Forelimb muscle (tissue), 1 donor: Measurements from ENCODE around the gene KIAA1217. TPM values are rescaled to one million over a fixed set of nuclear protein-coding genes. Genes with fewer than 3 reads are reported as not detected.
"Not testable (repeated sequence)": the region's sequence is repeated elsewhere in the genome, so short reads cannot be mapped to it uniquely, and the experiment has no call there.

ENCODE experiments used
- DNase-seq: peaks from one replicate; pipeline ENCODE4 v3.0.0-alpha.2; 2013; ENCODE audit warnings: low read depth
- polyA plus RNA-seq: library from polyadenylated mRNA; unstranded; fragments of 120-200 nt; gene quantifications from one replicate; pipeline ENCODE4 v1.2.1, GENCODE V29; 2013; ENCODE audit not compliant: insufficient read length

KIAA1217 gene
- polyA plus RNA-seq, 1 donor, result 36.0 TPM

DNA sequence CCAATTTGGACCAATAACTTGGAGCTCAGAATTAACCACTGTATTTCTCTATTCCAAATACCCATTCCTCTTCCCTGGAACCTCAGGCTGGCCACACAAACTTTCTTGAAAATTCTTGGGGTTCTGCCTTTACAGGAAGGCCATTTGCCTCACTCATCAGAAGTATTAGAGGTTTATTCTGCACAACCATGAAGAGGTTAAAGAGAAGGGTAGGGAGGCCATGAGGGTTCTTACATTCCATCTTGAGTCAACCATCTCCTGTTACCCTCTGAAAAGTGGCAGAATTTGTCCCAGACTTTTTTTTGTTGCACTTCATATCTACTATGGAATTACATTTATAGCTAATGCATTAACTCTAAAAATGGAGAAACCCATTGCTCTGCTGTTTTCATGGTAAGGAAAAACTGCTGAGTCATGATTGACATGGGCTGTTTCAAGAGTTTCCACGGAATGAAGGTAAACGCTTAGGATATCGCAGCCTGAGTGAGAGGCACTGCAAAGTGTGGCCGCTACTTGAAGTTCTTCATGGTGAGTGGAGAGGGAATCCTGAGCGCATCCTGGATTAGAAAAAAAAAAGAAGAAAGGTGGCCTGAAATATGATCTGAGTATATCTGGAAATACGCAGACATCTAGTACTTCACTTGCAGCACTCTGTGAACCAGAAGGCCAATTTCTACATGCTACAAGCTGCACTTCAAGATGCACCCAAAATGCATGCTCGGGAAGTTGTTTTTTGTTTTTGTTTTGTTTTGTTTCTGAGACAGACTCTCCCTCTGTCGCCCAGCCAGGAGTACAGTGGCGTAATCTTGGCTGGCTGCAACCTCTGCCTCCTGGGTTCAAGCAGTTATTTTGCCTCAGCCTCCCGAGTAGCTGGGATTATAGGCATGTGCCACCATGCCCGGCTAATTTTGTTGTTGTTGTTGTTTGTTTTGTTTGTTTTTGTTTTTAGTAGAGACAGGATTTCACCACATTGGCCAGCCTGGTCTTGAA, 83.7 kb downstream of the KIAA1217 start:
- DNase-seq, result no peak

GRCh38 chr10:24299578-24300260, 90.8 kb downstream of the KIAA1217 start:
- DNase-seq, result no peak

DNA sequence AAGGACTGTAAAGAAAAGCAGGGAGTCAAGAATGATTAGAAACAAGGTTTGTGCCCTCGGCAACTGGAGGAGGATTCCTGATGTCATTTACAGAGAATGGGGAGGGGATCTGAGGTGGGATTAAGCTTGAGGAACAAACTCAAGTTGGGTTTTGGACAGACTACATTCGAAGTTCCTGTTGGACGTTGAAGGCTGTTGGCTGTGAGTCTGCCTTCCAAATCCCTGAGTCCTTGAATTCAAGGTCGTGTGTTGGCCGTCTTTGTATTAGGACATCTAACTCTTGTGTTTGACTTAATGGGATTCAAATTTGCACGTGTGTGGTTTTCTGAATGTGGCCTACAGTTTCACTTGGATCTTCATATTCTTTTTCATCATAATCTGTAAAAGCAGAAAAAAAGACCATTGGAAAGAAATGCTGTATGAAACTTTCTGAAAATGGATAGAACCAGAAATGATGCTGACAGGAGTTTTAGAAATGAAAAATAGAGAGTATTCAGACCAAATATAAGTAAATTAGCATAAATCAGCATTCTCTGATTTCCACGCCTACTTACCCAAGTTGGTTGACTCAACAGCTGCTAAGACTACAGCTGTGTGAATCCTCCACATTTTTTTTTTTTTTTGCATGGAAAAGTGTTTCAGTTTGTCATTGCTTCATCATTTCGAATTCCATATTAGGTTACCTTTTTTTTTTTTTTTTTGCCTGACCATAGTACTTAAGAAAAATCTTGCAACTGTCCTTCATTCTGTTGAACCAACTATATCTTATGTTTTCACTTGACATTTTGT, 94.8 kb downstream of the KIAA1217 start:
- DNase-seq, result no peak

DNA sequence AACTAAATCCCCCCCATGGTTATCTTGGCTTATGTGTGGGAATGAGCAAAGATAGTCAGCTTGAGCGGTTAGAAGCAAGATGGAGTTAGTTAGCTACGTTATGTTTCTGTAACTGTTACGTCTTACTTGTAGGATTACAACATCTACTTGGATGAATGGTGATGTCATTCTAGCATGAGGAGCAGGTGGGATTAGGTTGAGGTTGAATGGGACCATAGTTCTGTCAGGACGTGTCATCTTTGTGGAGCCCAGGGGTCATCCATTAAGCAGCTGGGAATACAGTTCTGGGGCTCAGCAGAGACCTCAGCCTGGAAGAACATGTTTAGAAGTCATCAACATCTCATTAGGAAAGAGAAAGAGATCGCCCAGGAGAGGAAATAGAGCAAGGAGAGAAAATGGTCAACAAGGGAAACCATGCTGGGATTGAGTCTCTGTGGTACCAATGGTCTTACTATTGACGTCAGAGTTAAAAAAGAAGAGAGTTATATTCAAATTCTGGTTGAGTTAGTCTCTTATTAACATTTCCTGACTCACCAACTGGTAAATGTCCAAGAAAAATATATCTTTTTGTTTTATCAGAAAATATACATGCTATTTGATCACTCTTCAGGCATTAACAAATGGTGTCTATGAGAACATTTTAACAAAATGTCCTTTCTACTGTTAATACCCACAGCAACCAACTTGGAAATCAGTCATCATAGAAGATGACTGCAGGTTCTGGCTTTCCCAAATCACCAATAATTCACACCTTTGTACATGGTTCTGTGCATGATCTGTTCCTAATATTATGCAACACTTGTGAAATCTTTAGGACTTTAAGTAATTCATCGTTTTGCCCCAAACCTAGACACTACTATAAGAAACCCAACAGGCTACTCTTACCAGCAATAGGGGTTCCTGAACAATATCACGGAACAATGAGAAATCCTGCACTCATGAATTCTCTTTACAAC, 96.9 kb downstream of the KIAA1217 start:
- no peak for DNase-seq

- no peak for DNase-seq
Measured at GRCh38 chr10:24306507-24306875, 97.6 kb downstream of the KIAA1217 start.

DNA sequence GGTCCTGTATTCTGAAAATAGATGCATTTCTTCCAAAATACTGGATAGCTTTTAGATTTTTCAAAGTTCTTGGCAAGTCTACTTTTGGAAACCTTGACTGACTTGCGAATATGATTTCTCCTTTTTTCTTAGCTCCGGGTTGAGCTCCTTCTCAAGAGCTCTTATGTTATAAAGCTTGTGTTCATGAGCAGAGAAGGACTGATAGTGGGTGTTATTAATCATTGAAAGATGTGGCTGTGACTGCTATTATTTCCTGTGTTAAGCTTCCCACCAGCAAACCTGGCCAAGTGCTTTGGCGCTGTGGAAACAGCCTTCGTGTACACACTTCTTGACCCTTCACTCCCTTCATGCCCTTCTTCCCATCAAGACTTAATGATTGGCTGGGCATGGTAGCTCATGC, 98.2 kb downstream of the KIAA1217 start:
- no peak for DNase-seq

- DNase-seq, result no peak
Measured at GRCh38 chr10:24307696-24308485, 99.0 kb downstream of the KIAA1217 start.

DNA sequence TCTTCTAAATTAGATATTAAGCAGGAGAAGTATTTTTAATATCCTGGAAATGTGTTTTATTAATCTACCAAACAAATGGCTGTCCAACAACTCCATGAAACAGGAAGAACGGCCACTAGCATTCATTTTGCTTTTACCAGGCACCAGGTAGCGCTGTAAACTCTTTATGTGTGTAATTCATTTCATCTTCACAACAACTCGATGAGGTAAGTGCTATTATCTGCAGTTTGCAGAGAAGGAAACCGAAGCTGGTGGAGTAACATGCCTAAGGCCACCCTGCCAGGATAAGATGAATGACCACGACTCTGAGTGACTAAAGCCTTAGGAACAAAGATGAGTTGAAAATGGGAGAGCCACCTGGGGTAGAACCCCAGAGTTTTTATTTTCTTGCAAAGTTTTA, 101.2 kb downstream of the KIAA1217 start:
- DNase-seq, result no peak

- DNase-seq, result no peak
Measured at GRCh38 chr10:24311888-24312287, 103.0 kb downstream of the KIAA1217 start.

GRCh38 chr10:24313283-24313682, 104.3 kb downstream of the KIAA1217 start:
- DNase-seq, result no peak

GRCh38 chr10:24315211-24315610, 106.3 kb downstream of the KIAA1217 start:
- DNase-seq, result no peak

DNA sequence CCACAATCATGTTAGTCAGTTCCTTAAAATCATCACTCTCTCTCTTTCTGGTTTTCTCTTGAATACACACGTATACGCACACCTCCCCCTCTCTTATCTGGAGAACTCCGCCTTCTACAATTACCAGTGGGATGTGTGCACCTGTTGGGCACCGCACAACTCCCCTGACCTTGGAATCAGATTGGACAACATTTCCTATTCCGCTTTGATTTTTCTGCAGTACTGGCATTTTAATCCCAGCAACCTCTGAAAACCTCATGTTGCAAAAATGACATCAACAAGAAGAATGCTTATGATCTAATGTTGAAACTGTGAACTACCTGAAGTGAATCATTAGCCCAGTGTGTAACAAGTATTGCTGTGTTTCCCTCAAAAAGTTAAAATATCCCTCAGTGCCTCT, 109.6 kb downstream of the KIAA1217 start:
- no peak for DNase-seq

DNA sequence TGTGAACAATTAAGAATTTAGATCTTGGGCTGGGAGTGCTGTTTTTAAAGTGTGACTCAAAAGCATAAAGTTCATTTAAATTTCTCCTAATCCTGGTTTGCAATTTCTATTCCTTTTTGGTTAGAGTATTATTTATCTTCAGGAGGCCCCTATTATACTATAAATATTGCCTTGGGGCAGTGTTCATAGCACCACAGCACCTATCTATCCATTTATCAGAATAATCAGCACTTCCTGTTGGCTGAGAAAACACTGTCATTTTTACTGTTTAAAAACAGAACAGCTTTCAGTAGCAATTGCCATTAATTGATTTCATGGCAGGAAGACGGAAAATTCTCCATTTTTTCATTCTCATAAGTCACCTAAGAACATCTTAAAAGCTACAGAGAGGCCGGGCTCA, 111.4 kb downstream of the KIAA1217 start:
- DNase-seq, result no peak

- no peak for DNase-seq
Measured at GRCh38 chr10:24324651-24325050, 115.7 kb downstream of the KIAA1217 start.

DNA sequence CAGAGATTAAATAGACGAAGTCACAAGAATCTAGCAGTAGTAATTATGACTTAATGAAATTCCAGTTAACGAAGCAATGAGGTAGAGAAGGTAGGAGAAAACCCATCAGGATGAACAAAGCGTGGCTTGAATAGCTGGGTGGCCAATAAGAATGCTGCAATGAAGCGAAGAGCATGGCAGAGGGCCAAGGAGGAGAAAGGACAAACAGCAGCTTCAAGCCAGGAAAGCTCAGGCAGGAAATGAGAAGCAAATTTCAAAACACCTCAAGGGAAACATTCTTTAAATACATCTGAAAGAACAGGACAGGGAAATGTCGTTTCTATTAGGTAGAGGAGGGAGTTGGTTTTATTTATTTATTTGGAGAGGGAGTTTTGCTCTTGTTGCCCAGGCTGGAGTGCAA, 122.5 kb downstream of the KIAA1217 start:
- DNase-seq, result no peak

- DNase-seq, result no peak
Measured at GRCh38 chr10:24333736-24334135, 124.8 kb downstream of the KIAA1217 start.

- no peak for DNase-seq
Measured at GRCh38 chr10:24334279-24334939, 125.5 kb downstream of the KIAA1217 start.

GRCh38 chr10:24337723-24338122, 128.8 kb downstream of the KIAA1217 start:
- not testable (repeated sequence) for DNase-seq

- no peak for DNase-seq
Measured at GRCh38 chr10:24339387-24339786, 130.4 kb downstream of the KIAA1217 start.

DNA sequence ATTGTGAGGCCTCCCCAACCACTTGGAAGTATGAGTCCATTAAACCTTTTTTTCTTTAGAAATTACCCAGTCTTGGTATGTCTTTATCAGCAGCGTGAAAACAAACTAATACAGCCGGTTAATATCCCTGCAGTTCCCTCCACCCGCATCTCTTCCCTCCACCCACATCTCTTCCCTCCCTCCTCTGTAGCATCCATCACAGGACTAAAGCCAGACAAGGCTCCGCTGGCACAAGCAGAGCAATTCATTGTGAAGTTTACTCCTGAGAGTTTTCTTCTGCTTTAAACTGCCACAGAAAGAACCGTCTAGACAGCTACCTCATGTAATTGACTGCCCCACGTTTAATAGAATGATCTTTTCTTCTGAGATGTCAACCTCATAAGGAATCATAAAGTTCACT, 131.5 kb downstream of the KIAA1217 start:
- no peak for DNase-seq
